Measurements from ENCODE around the gene FLOT1.

Gene FLOT1

GRCh38 chr6:30742316-30743098, at the start of gene FLOT1:
FLOT1 (minus strand) TSS chr6:30742687; CDS start chr6:30742189, 498 bp downstream.
- DNase-seq (ENCODE audit: low read depth), result no peak

GRCh38 chr6:30790724-30791383, 48.4 kb upstream of the FLOT1 start:
- no peak for DNase-seq (ENCODE audit: low read depth)

GRCh38 chr6:30789606-30790005, 47.1 kb upstream of the FLOT1 start:
- DNase-seq (ENCODE audit: low read depth), result no peak

GRCh38 chr6:30787954-30788353, 45.5 kb upstream of the FLOT1 start:
- DNase-seq (ENCODE audit: low read depth), result peak; percentile 35

- peak; percentile 63 for DNase-seq (ENCODE audit: low read depth)
These were observed 40.0 kb upstream of the FLOT1 start for GRCh38 chr6:30782425-30783014.

GRCh38 chr6:30781743-30782424, 39.4 kb upstream of the FLOT1 start:
- DNase-seq (ENCODE audit: low read depth), result peak; percentile 100

GRCh38 chr6:30781395-30781742, 38.9 kb upstream of the FLOT1 start:
- DNase-seq (ENCODE audit: low read depth), result no peak

- DNase-seq (ENCODE audit: low read depth), result no peak
These were observed 38.1 kb upstream of the FLOT1 start for GRCh38 chr6:30780642-30780920.

- no peak for DNase-seq (ENCODE audit: low read depth)
These were observed 37.6 kb upstream of the FLOT1 start for GRCh38 chr6:30779850-30780641.

GRCh38 chr6:30778001-30778635, 35.6 kb upstream of the FLOT1 start:
- DNase-seq (ENCODE audit: low read depth), result no peak

- no peak for DNase-seq (ENCODE audit: low read depth)
These were observed 34.6 kb upstream of the FLOT1 start for GRCh38 chr6:30777155-30777485.

GRCh38 chr6:30776390-30777154, 34.1 kb upstream of the FLOT1 start:
- DNase-seq (ENCODE audit: low read depth), result no peak

- DNase-seq (ENCODE audit: low read depth), result no peak
These were observed 32.6 kb upstream of the FLOT1 start for GRCh38 chr6:30775104-30775503.

- no peak for DNase-seq (ENCODE audit: low read depth)
These were observed 32.2 kb upstream of the FLOT1 start for GRCh38 chr6:30774701-30775100.

GRCh38 chr6:30770592-30770991, 28.1 kb upstream of the FLOT1 start:
- no peak for DNase-seq (ENCODE audit: low read depth)

GRCh38 chr6:30769853-30770524, 27.5 kb upstream of the FLOT1 start:
- DNase-seq (ENCODE audit: low read depth), result no peak

- peak; percentile 93 for DNase-seq (ENCODE audit: low read depth)
These were observed 26.8 kb upstream of the FLOT1 start for GRCh38 chr6:30769088-30769852.

- no peak for DNase-seq (ENCODE audit: low read depth)
These were observed 26.2 kb upstream of the FLOT1 start for GRCh38 chr6:30768634-30769087.

- DNase-seq (ENCODE audit: low read depth), result no peak
These were observed 25.4 kb upstream of the FLOT1 start for GRCh38 chr6:30767944-30768301.
